ENCODE results near the gene ARRDC5. TPM values are rescaled to one million over a fixed set of nuclear protein-coding genes. Genes with fewer than 3 reads are reported as not detected.
"Not testable (repeated sequence)": the region's sequence is repeated elsewhere in the genome, so short reads cannot be mapped to it uniquely, and the experiment has no call there.

Gene ARRDC5
- total RNA-seq, result not detected
- long read RNA-seq, result 0 reads

DNA sequence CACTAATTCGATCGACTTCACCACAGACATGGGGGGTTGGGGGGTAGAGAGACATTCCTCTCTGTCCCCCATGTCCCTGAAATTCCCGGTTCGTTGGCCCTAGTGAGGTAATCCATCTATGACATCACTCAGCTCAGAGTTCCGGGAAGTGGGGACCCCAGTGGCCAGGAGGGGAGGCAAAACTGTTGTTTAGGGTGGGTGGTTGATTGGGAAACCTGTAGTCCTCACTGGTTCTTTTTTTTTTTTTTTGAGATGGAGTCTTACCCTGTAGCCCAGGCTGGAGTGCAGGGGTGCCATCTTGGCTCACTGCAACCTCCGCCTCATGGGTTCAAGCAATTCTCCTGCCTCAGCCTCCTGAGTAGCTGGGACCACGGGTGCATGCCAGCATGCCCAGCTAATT, at the start of gene ARRDC5:
TSS of gene ARRDC5 (minus strand) at position 101 of the 400 bp plus-strand sequence. CDS start at position 30, 71 bp downstream.
- no peak for ATAC-seq

DNA sequence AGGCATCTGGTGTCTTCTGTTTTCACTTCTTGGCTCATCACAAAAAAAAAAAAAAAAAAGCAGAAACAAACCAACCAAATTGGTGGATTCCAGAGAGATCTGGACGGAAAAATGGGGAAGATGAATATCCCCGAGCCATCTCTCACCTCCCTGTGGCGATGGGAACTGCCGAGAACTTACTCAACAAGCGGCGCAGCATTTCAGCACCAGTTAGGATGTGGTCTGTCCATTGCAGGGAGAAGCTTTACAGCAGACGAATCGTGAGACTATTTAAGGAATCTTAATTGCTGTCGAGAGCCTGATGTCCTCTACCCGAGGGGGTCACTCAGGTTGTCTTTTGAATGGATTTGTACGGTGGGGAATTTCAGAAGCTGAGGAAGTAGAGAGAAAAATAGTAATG, 49.0 kb upstream of the ARRDC5 start:
- ATAC-seq (peak; percentile 60), DNase-seq (no peak)
- intact Hi-C loops (cut with micrococcal nuclease), result no loop called here

More for the DNA sequence above, at the start of gene ARRDC5:
- DNase-seq, result no peak
- intact Hi-C loops (cut with micrococcal nuclease), result no loop called here

DNA sequence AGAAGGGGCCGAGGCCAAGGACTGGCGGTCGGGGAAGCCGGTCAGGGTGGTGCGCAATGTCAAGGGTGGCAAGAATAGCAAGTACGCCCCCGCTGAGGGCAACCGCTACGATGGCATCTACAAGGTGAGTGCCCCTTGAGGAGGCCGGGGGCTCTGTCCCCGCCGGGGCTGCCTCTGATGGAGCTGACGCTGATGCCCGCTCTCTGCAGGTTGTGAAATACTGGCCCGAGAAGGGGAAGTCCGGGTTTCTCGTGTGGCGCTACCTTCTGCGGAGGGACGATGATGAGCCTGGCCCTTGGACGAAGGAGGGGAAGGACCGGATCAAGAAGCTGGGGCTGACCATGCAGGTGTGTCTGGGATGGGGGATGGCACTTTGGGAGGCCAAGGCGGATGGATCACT, 48.0 kb upstream of the ARRDC5 start:
- DNase-seq; ATAC-seq; intact Hi-C loops (cut with micrococcal nuclease): not testable (repeated sequence)

DNA sequence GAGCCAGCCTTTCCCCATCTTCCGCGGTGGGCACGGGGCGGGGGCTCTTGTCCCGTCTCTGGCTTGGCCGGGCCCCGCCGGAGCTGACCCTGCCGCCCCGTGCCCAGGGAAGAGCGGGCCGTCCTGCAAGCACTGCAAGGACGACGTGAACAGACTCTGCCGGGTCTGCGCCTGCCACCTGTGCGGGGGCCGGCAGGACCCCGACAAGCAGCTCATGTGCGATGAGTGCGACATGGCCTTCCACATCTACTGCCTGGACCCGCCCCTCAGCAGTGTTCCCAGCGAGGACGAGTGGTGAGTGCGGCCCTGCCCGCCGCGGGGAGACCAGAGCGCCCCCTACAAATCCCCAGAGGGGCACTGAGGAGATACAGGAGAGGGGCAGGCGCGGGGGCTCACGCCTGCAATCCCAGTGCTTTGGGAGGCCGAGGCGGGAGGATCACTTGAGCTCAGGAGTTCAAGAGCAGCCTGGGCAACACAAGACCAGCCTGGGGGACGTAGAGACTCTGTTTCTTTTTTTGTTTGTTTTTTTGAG, 39.0 kb upstream of the ARRDC5 start:
- DNase-seq; intact Hi-C loops (cut with micrococcal nuclease); ATAC-seq: not testable (repeated sequence)

DNA sequence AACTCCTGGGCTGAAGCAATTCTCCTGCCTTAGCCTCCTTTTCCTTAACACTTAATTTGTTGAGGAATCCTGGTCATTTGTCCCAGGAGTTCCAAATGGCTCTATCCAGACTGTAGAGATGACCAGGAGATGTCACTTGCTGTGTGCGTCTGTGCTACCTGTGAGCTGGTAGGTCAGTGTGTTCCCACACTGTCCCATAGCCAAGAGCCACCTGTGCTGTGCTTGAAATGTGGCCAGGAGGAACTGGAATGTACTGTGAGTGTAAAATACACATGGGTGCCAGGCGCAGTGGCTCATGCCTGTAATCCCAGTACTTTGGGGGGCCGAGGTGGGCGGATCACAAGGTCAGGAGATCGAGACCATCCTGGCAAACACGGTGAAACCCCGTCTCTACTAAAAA, 36.8 kb upstream of the ARRDC5 start:
- DNase-seq (no peak), ATAC-seq (no peak)
- intact Hi-C loops (cut with micrococcal nuclease), result no loop called here

DNA sequence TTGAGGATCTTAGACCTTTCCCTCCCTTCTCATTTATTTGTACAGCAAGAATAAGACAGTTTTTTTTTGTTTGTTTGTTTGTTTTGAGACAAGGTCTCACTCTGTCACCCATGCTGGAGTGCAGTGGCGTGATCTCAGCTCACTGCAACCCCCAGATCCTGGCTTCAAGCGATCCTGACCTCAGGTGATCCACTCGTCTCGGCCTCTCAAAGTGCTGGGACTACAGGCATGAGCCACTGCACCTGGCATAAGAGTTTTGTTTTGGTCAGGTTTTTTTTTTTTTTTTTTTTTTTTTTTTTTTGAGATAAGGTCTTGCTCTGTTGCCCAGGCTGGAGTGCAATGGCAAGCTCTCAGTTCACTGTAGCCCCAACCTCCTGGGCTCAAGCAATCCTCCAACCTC, 35.8 kb upstream of the ARRDC5 start:
- ATAC-seq; intact Hi-C loops (cut with micrococcal nuclease): not testable (repeated sequence)

DNA sequence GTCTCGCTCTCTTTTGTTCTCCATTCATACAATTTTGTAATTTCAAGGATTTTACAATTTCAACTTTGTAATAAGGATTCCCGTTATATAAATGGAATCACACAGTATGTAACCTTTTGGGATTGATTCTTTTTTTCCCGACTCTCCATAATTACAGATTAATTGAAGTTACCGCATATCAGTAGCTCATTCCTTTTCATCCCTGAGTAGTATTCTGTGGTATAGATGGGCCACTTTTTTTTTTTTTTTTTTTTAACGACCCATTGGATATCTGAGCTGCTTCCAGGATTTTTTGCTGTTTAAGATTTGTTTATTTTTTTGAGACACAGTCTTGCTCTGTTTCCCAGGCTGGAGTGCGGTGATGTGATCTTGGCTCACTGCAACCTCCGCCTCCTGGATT, 34.4 kb upstream of the ARRDC5 start:
- intact Hi-C loops (cut with micrococcal nuclease), result no loop called here
- ATAC-seq (no peak), DNase-seq (no peak)

More for the DNA sequence above, 35.8 kb upstream of the ARRDC5 start:
- not testable (repeated sequence) for DNase-seq

DNA sequence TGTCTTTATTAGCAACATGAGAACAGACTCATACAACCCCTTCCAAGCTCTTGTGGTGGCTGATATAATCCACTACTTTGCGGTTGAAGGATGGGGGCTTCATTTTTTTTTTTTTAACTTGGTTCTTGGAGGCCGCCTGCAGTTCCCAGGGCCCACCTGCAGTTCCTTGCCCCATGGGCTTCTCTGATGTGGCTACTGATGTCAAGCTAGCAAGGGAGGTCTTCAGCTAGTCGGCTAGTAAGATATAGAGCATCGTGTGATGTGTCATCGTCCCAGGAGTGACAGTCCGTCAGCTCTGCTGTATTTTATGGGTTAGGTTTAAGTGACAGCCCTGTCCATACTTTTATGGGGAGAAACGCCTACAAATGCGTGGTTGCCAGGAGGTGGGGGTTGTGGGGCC, 32.7 kb upstream of the ARRDC5 start:
- intact Hi-C loops (cut with micrococcal nuclease), result no loop called here
- DNase-seq (no peak), ATAC-seq (no peak)

DNA sequence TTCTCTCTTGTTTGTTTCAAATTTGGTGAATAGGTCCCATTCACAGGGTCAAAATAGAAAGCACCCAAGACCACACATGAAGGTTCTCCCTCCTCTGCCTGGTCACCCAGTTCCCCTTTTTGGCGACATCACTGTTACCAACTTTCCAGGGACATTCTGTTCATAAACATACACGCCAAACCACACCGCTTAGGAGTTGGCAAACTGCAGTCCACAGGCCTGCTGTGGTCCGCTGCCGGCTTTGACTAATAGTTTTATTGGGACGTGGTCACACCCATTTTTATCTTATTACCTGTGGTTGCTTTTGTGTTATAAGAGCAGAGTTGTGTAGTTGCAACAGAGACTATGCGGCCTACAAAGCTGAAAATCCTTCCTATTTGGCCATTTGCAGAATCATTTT, 30.8 kb upstream of the ARRDC5 start:
- no peak for DNase-seq
- intact Hi-C loops (cut with micrococcal nuclease), result no loop called here
- ATAC-seq, result peak; percentile 22

DNA sequence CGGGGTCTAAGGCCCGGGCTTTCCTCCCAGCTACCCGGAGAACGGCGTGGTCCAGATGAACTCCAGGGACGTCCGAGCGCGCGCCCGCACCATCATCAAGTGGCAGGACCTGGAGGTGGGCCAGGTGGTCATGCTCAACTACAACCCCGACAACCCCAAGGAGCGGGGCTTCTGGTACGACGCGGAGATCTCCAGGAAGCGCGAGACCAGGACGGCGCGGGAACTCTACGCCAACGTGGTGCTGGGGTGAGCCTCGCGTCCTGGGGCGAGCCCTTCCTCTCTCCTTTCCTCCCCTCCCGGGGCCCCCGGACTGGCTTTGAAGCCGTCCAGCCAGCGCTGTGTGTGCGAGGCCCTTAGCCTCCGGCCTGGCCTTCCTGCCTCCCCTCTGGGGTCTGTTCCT, 30.0 kb upstream of the ARRDC5 start:
- intact Hi-C loops (cut with micrococcal nuclease), result no loop called here
- no peak for DNase-seq
- ATAC-seq, result no peak

DNA sequence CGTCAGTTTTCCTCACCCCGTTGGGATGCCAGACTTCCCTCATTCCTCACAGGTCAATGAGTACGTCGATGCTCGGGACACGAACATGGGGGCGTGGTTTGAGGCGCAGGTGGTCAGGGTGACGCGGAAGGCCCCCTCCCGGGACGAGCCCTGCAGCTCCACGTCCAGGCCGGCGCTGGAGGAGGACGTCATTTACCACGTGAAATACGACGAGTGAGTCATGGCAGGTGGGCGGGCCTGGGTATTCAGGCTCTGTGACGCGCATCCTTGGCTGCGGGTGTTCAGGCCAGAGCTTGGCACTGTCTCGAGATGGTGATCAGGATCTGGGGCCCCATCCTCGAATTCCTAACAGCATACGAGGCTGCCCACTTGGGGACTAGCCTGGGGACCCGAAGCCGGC, 28.0 kb upstream of the ARRDC5 start:
- DNase-seq (no peak), ATAC-seq (no peak)
- intact Hi-C loops (cut with micrococcal nuclease), result no loop called here

DNA sequence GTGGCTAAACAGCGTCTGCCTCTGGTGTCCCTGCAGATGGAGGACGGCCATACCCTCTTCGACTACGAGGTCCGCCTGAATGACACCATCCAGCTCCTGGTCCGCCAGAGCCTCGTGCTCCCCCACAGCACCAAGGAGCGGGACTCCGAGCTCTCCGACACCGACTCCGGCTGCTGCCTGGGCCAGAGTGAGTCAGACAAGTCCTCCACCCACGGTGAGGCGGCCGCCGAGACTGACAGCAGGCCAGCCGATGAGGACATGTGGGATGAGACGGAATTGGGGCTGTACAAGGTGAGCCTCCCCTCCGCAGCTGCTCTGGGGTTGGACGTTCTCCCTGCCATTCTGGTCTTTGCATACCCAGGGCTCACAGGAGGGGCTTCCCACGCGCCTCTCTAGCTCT, 26.5 kb upstream of the ARRDC5 start:
- no peak for ATAC-seq
- DNase-seq, result no peak
- intact Hi-C loops (cut with micrococcal nuclease), result no loop called here

DNA sequence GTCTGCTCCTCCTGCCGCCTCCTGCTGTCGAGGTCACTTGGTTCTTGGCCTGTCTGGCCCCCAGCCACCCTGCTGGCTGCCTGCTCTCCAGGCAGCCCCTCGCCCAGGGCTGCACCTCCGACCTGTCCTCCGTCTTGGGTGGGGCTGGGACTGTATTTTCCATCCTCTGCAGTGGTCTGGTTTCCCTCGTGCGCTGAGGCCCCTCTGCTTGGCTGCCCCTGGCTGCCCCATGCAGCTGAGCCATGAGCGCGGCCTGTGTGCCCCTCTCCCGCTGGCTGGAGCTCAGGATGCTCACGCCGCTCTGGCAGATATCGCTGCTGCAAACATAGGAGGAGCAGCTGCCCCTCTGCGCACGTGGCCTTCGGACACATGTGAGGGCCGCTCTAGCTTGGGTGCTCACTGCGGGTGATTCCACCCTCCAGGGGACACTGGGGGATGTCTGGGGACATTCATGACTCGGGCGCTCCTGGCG, 20.6 kb upstream of the ARRDC5 start:
- DNase-seq, result no peak
- intact Hi-C loops (cut with micrococcal nuclease), result no loop called here
- ATAC-seq, result no peak

DNA sequence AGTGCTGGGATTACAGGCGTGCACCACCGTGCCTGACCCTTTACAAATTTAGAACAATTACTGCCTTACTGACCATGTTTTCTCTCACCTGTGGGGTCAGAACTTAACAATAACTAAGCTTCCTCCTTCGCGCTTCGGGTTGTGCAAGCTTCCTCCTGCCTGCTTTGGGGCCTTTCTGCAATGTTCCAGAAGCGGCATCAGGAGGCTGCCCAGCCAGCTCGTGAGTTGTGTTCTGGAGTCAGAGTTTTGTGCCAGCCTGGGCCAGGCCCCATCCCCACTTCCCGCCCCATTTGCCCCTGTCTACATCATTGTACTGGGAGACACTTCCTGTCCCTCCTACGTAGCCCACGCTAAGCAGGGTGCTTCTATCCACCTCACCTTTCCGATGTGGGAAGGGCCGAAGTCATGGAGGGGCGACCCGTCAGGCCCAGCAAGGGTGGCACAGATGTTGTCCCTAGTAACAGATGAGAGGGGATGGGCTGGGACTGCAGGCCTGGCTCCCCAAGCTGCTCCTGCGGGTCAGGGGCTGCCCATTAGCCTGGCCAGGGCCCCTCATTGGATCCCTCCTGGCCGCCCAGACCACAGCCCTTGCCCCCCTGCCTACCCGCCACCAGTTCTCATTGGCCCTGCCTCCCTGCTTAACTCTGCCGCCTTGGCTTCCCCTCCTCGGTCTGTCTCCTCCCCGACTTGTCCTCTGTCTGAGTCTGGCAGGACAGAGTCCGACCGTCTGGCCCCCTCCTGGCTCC, 20.0 kb upstream of the ARRDC5 start:
- intact Hi-C loops (cut with micrococcal nuclease), result no loop called here
- no peak for DNase-seq
- no peak for ATAC-seq

DNA sequence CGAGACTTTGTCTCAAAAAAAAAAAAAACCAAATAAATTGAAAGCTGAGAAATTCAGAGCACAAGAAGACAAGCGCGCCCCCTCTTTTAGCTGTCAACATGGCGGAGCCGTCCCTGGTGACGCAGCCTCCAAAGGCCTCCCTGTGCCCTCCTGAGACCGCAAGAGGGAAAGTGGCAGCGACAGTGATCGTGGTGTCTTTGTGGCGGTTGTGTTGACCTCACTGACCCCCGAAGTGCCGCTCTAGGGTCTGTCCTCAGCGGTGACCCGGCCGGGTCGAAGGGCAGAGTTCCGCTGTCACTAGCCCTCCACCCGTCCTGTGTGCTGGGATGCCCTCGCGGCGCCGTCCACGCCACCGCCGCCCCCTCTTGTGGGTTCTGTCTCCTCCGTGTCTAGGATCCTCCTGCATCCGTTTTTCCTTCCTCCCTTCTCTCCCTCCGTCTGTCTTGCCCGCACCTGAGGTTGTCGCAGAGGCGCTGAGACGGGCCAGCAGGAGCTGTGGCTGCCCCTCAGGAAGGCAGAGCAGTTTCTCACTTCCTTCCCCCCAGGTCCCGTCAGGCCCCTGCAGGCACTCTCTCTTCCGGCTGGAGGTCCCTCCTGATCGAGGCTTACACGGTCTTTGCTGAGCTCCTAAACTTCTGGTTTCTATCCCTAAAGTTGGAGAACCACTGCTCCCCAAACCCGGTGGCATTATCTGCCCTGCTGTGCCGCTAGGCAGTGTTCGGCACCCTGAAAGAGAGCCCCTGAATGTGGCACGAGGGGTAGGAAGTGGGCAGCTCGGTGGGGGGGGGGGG, 13.8 kb upstream of the ARRDC5 start:
- ATAC-seq, result no peak
- intact Hi-C loops (cut with micrococcal nuclease), result no loop called here
- no peak for DNase-seq

DNA sequence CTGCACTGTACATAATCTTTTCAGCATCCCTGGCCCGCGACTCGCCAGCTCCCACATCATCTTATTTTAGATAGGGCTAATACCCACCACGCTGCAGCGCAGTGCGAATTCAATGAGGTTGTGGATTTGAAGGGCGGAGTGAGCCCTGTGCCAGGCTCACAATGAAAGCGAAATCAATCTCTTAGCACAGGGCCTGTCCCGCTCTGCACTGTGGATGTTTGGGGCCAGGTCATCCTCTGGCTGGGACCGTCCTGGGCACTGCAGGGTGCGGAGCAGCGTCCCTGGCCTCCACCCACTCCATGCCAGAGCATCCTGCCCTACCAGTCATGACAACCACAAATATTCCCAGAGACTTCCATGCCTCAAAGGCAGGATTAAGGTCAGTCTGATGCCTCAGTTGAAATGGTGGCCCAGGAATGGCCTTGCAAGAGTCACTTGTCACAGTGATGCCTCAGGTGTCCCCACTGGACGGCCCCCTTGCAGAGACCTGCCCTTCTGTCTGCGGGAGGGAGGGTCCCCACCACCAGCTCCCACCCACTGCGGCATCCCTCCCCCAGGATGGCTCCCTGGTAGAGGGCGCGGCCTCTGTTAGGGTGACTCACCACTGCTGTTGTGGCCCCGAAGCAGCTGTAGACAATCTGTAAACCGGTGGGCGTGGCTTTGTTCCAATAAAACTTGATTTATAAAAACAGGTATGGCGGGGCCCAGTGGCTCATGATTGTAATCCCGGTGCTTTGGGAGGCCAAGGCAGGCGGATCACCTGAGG, 12.2 kb upstream of the ARRDC5 start:
- ATAC-seq (no peak), DNase-seq (no peak)
- intact Hi-C loops (cut with micrococcal nuclease), result no loop called here

DNA sequence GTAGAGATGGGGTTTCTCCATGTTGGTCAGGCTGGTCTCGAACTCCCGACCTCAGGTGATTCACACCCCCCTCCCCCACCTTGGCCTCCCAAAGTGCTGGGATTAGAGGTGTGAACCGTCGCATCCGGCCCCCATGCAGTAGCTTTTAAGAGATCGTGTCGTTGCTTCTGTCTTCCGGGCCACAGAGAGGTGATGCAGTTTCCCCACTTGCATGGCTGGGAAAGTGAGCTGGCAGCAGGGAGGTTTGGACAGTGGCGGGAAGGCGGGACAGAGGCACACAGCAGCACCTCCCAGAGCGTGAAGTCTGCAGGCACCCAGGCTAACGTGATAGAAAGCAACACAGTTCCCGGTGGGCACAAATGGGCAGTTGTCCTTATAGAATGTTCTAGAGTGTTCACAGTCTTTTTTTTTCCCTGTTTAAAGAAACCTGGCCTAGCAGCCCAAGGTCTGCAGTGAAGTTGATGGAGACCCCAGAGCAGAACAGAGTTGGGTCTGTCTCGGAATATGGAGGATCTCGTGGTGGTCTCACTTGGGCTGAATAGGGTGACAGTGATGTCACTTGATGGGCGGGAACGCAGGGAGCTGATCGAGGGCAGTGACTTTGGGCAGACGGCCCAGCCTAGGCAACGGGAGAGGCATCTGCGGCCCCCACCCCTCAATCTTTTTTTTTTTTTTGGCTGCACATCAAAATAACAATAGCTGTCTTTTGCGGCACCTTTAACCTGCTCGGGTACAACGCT, 11.5 kb upstream of the ARRDC5 start:
- no peak for ATAC-seq
- intact Hi-C loops (cut with micrococcal nuclease), result no loop called here

DNA sequence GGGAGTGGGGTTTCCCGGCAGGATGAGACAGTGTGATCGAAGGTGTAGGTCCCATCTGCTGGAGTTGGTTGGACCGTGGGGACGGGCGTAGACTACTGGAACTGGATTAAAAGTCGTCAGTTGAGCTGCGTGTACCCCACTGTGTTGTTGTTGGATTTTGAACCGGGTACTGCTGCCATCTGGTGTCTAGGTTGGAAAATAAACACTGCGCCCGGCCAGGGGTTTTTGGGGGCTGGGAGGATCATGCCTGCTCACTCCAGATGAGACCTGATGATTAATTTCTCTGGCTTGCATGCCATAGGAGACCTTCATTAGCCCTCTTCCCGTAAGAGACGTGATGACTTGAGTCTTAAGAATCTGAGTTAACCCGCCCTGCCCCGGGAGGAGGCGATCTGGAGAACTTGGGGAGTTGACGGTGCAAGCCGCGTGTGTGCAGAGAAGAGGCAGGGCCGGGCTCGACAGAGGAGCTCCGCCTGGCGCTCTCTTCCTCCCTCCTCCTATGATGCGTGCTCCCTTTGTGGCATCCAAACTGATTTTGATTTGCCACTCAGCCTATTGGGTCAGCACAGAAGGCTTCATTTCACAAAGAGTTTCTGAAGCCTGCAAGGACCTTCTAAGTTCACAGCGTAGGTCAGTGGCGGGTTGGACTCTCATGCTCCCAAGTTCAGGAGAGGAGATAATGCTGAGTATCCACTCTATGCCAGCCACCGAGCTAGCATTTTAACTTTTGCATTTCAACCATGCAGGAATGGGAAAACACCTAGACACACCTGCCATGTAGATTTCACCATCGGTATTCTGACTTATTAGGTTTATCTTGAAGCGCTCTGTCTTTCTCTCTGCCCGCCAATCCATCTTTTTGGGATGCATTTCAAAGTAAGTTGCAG, 9.3 kb upstream of the ARRDC5 start:
- DNase-seq (peak; percentile 44), ATAC-seq (peak; percentile 47)
- intact Hi-C loops (cut with micrococcal nuclease), result no loop called here

More for the DNA sequence above, 11.5 kb upstream of the ARRDC5 start:
- no peak for DNase-seq

Measured in left ventricle myocardium superior (tissue), 1 donor.